AG09319 (cell line): ENCODE results near the gene C1S.

Experiments
- DNase-seq: peaks from one replicate; pipeline ENCODE4 v3.0.0-alpha.2; 2010; ENCODE audit warnings: low read depth; ENCODE audit errors: extremely low read depth
- CTCF ChIP-seq: IDR thresholded peaks from 2 replicates; pipeline ENCODE4 v1.5.1; 2011; ENCODE audit warnings: low read depth, mild to moderate bottlenecking, inconsistent platforms, low read length, moderate library complexity

Gene C1S

GRCh38 chr12:7117670-7118069 lies 57.2 kb downstream of the C1S start:
- no peak for DNase-seq
- no peak for TF ChIP-seq CTCF

GRCh38 chr12:7118881-7119280 lies 58.4 kb downstream of the C1S start:
- no peak for DNase-seq
- no peak for TF ChIP-seq CTCF

GRCh38 chr12:7120166-7120565 lies 59.6 kb downstream of the C1S start:
- no peak for TF ChIP-seq CTCF

More at GRCh38 chr12:7120166-7120565, 59.6 kb downstream of the C1S start:
- no peak for DNase-seq
